Right renal cortex interstitium (tissue), 3 donors: Measurements from ENCODE around the gene CCDC91. TPM values are rescaled to one million over a fixed set of nuclear protein-coding genes. Genes with fewer than 3 reads are reported as not detected.
"Not testable (repeated sequence)": the region's sequence is repeated elsewhere in the genome, so short reads cannot be mapped to it uniquely, and the experiment has no call there.

ENCODE experiments used
- DNase-seq, 3 donors: peaks; one replicate each; pipeline ENCODE4 v3.0.0-alpha.2; 2013; ENCODE audit warnings: low read depth in 3 of 3, low spot score in 2 of 3
- polyA plus RNA-seq, 3 donors: library from polyadenylated mRNA; unstranded; fragments of 120-200 nt; gene quantifications; one replicate each; pipeline ENCODE4 v1.2.1, GENCODE V29; 2013; ENCODE audit not compliant: insufficient read length in 3 of 3

The CCDC91 gene
- polyA plus RNA-seq, 3 donors, result 34.3 to 37.2 (median 34.7) TPM

GRCh38 chr12:28442101-28442500, 251.8 kb downstream of the CCDC91 start:
- no peak for DNase-seq

- no peak for DNase-seq
Observed at GRCh38 chr12:28443337-28443736, 253.1 kb downstream of the CCDC91 start.

GRCh38 chr12:28446031-28446430, 255.8 kb downstream of the CCDC91 start:
- no peak for DNase-seq

- no peak for DNase-seq
Observed at GRCh38 chr12:28453686-28454085, 263.4 kb downstream of the CCDC91 start.

GRCh38 chr12:28456934-28457710, 266.9 kb downstream of the CCDC91 start:
- DNase-seq, result no peak

- no peak for DNase-seq
Observed at GRCh38 chr12:28457785-28458184, 267.5 kb downstream of the CCDC91 start.

GRCh38 chr12:28459481-28459880, 269.2 kb downstream of the CCDC91 start:
- DNase-seq, result no peak

GRCh38 chr12:28460420-28461130, 270.3 kb downstream of the CCDC91 start:
- no peak for DNase-seq

GRCh38 chr12:28463396-28463795, 273.1 kb downstream of the CCDC91 start:
- DNase-seq, result no peak

- DNase-seq, result not testable (repeated sequence)
Observed at GRCh38 chr12:28471762-28472161, 281.5 kb downstream of the CCDC91 start.

- not testable (repeated sequence) for DNase-seq
Observed at GRCh38 chr12:28476206-28476605, 285.9 kb downstream of the CCDC91 start.

GRCh38 chr12:28479097-28479496, 288.8 kb downstream of the CCDC91 start:
- DNase-seq, result not testable (repeated sequence)

- no peak for DNase-seq
Observed at GRCh38 chr12:28479683-28480082, 289.4 kb downstream of the CCDC91 start.

- no peak for DNase-seq
Observed at GRCh38 chr12:28484156-28484555, 293.9 kb downstream of the CCDC91 start.

GRCh38 chr12:28486521-28486920, 296.3 kb downstream of the CCDC91 start:
- no peak for DNase-seq

GRCh38 chr12:28489246-28489645, 299.0 kb downstream of the CCDC91 start:
- no peak for DNase-seq

- DNase-seq, result no peak
Observed at GRCh38 chr12:28497889-28498411, 307.7 kb downstream of the CCDC91 start.

GRCh38 chr12:28498850-28499249, 308.6 kb downstream of the CCDC91 start:
- DNase-seq, result no peak

GRCh38 chr12:28500373-28501024, 310.2 kb downstream of the CCDC91 start:
- DNase-seq, result no peak

- DNase-seq, result no peak
Observed at GRCh38 chr12:28506271-28506670, 316.0 kb downstream of the CCDC91 start.

- no peak for DNase-seq
Observed at GRCh38 chr12:28507033-28507432, 316.8 kb downstream of the CCDC91 start.
